ENCODE results near the gene OLIG2.

OLIG2 gene

DNA sequence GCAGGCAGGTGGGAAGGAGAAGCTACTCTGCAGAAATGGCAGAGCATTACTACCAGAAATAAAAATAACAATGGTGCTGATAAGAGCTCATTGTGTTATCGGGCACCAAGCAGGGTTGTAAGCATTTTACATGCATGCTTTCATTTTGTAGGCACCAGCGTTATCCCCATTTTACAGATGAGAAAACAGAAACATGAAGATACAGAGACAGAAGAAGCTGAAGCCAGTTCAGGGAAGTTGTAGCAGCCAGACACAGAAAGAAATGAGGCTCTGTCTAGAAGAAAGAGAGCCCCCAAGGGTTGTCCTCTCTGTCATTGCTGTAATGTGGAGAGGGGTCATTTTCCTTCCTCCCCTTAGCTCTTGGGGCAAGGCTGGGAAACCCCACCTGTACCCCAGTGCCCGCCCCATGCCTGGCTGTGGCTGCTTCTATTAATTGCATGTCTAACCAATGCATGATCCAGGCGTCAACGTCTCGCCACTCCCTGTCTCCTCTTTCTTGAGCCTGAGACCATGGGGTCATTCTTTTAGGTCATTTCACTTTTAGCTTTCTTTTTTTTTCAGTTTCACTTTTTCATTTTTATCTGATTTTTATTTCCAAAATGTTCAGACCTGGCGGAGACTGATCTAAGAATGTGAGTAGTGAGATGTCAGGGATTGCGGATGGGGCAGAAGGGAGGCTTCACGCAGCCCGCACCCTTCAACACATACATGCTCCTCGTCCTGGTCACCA is 51.0 kb downstream of the OLIG2 start:
- Histone ChIP-seq H3K79me2 (ENCODE audit: insufficient read depth, low read length) (no peaks in the 10 kb centered on the region), H4K20me1 (ENCODE audit: insufficient read depth, low read length, poor library complexity, severe bottlenecking) (no peaks in the 10 kb centered on the region), H3K27me3 (ENCODE audit: insufficient read depth, low read length, poor library complexity, severe bottlenecking) (no peaks in the 10 kb centered on the region), H3K4me2 (ENCODE audit: low read depth, low read length, poor library complexity, severe bottlenecking) (peak overlapping the region; percentile 35), H3K9me3 (ENCODE audit: insufficient read depth, low read depth, low read length) (no peaks in the 10 kb centered on the region), H3K4me1 (ENCODE audit: insufficient read depth, low read length, poor library complexity, severe bottlenecking) (peaks cover 35% of the 10 kb centered on the region), H3K36me3 (ENCODE audit: insufficient read depth, low read length) (no peaks in the 10 kb centered on the region), H3K9me2 (replicated peaks; ENCODE audit: low read depth, low read length) (no peaks in the 10 kb centered on the region), H3F3A (ENCODE audit: low read depth) (no peaks in the 10 kb centered on the region), H3K9ac (ENCODE audit: low read depth, low read length, poor library complexity, severe bottlenecking) (no peak overlapping the region), H3K4me3 (ENCODE audit: low read length, poor library complexity, severe bottlenecking) (no peak overlapping the region), H2AFZ (ENCODE audit: low read length) (no peak overlapping the region)
- no peak for TF ChIP-seq EZH2phosphoT487 (IDR thresholded peaks at IDR 0.05; ENCODE audit: borderline replicate concordance)
- TF ChIP-seq, protein P1, sequence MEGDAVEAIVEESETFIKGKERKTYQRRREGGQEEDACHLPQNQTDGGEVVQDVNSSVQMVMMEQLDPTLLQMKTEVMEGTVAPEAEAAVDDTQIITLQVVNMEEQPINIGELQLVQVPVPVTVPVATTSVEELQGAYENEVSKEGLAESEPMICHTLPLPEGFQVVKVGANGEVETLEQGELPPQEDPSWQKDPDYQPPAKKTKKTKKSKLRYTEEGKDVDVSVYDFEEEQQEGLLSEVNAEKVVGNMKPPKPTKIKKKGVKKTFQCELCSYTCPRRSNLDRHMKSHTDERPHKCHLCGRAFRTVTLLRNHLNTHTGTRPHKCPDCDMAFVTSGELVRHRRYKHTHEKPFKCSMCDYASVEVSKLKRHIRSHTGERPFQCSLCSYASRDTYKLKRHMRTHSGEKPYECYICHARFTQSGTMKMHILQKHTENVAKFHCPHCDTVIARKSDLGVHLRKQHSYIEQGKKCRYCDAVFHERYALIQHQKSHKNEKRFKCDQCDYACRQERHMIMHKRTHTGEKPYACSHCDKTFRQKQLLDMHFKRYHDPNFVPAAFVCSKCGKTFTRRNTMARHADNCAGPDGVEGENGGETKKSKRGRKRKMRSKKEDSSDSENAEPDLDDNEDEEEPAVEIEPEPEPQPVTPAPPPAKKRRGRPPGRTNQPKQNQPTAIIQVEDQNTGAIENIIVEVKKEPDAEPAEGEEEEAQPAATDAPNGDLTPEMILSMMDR (conservative IDR thresholded peaks at IDR 0.05; ENCODE audit: low read length): no peak
